Epithelial cell of proximal tubule (primary cell): ENCODE measurements around the gene BLOC1S1. TPM values are rescaled to one million over a fixed set of nuclear protein-coding genes. Genes with fewer than 3 reads are reported as not detected.

Experiments used
- DNase-seq: peaks from one replicate; pipeline ENCODE4 v3.0.0-alpha.2; 2011; ENCODE audit warnings: low read depth
- H3K4me3 ChIP-seq: 2 replicates; pipeline ENCODE4 v1.5.1; 2011; ENCODE audit warnings: low read depth, mild to moderate bottlenecking, low read length
- total RNA-seq: library from RNA; depleted of rRNA; stranded (reverse); fragments of >200 nt; gene quantifications from 2 replicates; pipeline ENCODE4 v1.2.3, GENCODE V29; 2015
- TF ChIP-seq, protein P1 (sequence below): conservative IDR thresholded peaks from 2 replicates; pipeline ENCODE4 v1.5.1; 2012; ENCODE audit warnings: low read depth, mild to moderate bottlenecking, low read length

Gene BLOC1S1
- total RNA-seq, 1 donor from 2014 or later = 187 TPM

DNA sequence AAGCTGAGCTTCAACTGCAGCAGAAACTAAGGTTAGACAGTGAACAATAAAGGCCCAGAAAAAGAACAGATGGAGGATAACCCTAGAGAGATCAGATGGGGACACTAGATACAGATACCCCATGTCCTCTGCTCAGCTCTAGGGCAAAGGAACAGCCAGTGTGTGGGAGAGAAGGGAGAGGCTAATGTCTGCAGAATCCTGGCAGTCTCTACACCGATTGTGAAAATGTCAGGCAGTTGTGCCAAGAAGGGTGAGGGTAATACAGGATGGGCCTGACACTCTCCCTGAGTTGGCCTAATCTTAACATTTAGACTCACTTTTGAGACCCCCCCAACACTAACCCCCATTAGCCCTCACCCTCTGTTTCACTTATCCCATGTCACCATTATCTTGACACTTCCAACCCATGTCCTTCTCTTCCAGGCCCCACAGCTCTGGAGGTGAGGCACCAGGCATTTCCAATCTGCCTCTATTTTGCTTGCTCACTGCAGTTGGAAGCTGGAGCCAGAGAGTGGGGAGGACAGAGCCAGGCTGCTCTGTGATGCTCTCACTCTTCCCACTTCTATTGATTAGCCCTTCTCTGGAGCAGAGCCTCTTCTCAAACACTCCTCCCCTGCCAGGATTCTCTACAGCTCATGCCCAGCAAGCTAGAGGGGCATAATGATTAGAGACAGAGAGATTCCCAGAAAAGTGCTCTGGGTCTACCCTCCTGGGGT is 3.0 kb upstream of the BLOC1S1 start:
- TF ChIP-seq, protein P1, sequence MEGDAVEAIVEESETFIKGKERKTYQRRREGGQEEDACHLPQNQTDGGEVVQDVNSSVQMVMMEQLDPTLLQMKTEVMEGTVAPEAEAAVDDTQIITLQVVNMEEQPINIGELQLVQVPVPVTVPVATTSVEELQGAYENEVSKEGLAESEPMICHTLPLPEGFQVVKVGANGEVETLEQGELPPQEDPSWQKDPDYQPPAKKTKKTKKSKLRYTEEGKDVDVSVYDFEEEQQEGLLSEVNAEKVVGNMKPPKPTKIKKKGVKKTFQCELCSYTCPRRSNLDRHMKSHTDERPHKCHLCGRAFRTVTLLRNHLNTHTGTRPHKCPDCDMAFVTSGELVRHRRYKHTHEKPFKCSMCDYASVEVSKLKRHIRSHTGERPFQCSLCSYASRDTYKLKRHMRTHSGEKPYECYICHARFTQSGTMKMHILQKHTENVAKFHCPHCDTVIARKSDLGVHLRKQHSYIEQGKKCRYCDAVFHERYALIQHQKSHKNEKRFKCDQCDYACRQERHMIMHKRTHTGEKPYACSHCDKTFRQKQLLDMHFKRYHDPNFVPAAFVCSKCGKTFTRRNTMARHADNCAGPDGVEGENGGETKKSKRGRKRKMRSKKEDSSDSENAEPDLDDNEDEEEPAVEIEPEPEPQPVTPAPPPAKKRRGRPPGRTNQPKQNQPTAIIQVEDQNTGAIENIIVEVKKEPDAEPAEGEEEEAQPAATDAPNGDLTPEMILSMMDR = no peak
- no peak for DNase-seq
- no peak overlapping the region for H3K4me3 ChIP-seq

DNA sequence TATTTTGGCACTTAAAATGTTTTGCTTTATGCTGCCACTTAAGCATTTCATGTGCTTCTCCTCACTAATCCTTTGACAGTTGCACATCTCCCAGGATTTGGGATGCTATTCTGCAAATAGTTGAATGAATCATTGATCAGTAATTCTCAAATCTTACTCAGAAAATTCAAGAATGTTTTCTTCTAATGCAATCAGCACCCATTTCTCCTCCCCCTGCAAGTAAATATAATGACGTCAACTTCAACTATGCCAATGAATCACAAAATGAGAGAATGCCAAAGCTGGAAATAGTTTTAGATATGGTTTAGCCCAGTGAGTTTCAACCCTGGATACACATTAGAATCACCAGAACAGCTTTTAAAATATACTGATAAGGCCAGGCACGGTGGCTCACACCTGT is 2.1 kb upstream of the BLOC1S1 start:
- TF ChIP-seq, protein P1 = no peak

DNA sequence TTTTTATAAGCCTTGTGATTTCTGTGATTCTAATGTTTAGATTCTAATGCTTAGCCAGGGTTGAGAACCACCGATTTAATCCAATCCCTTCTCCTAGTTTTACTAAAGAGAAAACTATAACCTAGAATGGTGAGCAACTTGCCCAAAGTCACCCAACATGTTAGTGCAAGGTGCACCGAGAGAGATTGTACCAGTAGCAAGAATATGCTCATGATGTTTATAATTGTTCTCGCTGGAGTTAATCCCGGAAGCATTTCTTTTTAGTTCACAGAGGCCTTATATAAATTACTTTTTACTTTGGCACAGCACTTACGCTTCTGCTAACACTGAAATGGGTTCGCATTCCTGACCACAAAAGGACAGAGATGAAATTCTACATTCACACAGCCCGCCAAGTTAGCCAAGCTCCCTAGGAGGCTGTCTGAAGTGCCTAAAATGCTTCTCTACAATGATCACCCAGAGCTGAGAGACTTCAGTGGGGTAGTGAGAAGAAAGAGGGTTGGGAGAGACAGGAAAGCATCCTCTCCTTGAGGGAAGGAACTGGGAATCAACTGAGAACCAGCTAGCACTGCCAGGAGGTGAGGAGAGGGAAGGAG is 579 bp upstream of the BLOC1S1 start:
- TF ChIP-seq, protein P1 = no peak
- DNase-seq = no peak
- H3K4me3 ChIP-seq = peak overlapping the region; percentile 76

More for the DNA sequence above, 2.1 kb upstream of the BLOC1S1 start:
- H3K4me3 ChIP-seq = no peak overlapping the region
- DNase-seq = no peak

DNA sequence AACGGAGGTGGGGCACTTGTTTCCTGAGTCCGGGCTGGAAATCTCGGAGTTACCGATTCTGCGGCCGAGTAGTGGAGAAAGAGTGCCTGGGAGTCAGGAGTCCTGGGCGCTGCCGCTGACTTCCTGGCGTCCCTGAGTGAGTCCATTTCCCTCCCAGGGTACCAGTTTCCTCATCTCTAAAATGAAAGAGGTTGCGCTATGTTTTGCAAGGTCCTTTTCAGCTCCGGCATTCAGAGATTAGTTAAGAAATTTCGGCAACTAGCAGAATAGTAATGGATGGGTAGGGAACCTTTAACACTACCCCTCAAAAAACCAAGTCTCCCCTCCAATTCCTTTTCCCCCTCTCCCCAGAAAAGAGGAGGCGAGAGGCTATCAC is 724 bp downstream of the BLOC1S1 start:
- no peak for DNase-seq
- peak overlapping the region; percentile 76 for H3K4me3 ChIP-seq
- TF ChIP-seq, protein P1 = no peak

DNA sequence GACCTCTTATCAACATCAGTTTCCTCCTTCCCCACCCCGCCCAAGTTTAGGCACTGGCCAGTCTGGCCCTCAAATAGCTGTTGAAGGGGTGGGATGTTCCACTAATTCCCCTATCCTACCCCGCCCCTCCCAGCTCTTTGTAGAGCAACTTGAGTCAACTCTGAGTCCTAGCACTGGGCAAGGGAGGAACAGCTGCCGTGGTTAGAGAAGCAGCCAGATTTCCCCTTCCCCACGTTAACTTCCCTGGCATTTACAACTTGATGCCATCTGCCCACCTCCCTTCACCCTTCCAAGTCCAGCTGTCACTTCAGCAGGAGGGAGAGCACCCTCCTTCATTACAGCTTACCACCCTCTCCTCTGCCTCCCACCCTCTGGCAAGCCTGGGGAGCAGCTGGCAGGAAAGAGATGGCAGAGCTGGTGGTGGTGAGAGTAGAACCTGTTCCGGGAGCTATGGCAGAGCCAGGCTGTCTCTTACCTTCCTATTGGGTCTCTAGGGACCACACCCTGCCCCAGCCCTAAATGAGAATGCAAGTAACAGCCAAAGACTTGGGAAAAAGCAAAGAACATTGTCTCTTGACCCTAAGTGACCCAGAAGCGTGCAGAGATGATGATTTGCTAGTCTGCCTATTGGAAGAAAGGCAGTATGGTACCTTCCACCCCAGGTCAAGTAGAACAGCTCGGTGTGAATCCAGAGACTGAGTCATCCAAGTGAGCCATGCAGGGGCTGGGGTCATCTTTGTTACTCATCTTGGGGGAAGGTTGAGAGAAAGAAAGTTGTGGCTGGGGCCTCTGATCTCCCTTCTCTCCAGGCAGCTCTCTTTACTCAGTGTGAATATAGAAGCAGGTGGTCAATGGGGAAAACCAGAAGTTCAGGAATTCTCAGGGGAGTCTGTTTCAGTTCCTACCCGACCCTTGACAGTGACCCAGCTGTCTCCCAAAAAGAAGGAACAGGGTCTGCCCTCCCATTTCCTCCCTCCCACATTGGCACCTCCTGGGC is 1.5 kb downstream of the BLOC1S1 start:
- no peak for DNase-seq
- TF ChIP-seq, protein P1 = no peak
- peak overlapping the region; percentile 76 for H3K4me3 ChIP-seq

DNA sequence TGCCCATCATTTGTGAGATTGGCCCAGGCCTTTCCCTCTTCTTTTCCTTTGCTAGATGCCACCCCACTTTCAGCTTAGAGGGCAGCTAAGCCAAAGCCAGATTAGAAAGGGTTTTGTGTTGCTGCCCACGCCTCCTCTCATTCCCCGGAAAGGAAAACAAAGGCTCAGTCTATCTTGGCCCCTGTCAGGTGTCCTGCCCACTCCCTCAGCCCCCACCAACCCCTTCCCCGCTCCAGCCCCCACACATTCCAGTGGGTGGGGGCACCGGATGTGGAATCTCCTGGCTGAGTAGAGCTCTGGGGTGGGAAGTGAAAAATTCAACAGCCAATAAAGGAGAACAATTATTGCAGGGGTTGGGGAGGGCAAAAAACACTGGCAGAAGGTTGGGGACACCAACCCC is 2.2 kb downstream of the BLOC1S1 start:
- DNase-seq = no peak
- TF ChIP-seq, protein P1 = no peak
- H3K4me3 ChIP-seq = peak overlapping the region; percentile 76
